Endothelial cell of umbilical vein (primary cell): ENCODE results near the gene DCLK1. TPM values are rescaled to one million over a fixed set of nuclear protein-coding genes. Genes with fewer than 3 reads are reported as not detected.

Experiments
- BruUV-seq: library from RNA; stranded (reverse); fragments of 400-500 nt; replicated peaks from 2 replicates; lab custom pipeline; 2021; lab: Mats Ljungman, UMichigan
- CTCF ChIA-PET: fragments of 300-600, 350-600 bp; sonication (Branson Sonifier 250); formaldehyde crosslinking; loops from one replicate; lab custom pipeline; 2021; ENCODE audit warnings: antibody characterized with exemption, inconsistent platforms; lab: Charles Lee
- POLR2A ChIA-PET: fragments of 300-600, 350-600 bp; sonication (Branson Sonifier 250); formaldehyde crosslinking; loops from one replicate; lab custom pipeline; 2021; ENCODE audit warnings: antibody characterized with exemption, inconsistent platforms; lab: Charles Lee
- DNase-seq: peaks from one replicate; pipeline ENCODE4 v3.0.0-alpha.2; 2011; ENCODE audit warnings: low read depth, low spot score
- FAIRE-seq: peaks from 2 replicates; lab custom pipeline; 2011; peaks lifted over from hg19 to GRCh38; lab: Jason Lieb, UNC
- H2AFZ ChIP-seq: 2 replicates; pipeline ENCODE4 v1.6.0; 2012; ENCODE audit warnings: low read depth, low read length, control low read depth, inconsistent platforms
- H3K27ac ChIP-seq: 2 replicates; pipeline ENCODE4 v1.5.1; 2011; ENCODE audit warnings: low read depth, mild to moderate bottlenecking, control low read depth, low read length, moderate library complexity; ENCODE audit not compliant: insufficient read depth
- H3K27me3 ChIP-seq, 2 experiments: 2 replicates each; pipeline versions ENCODE4 v1.6.0 to v1.6.1; 2011; ENCODE audit warnings: low read length in 2 of 2, mixed read lengths in 1 of 2; ENCODE audit not compliant: control insufficient read depth in 2 of 2, insufficient read depth in 2 of 2
- H3K36me3 ChIP-seq, 2 experiments: 2 replicates in 1 of 2; 3 replicates in 1 of 2; pipeline ENCODE4 v1.5.1; 2011; ENCODE audit warnings: low read length in 2 of 2, mild to moderate bottlenecking in 1 of 2, moderate library complexity in 1 of 2; ENCODE audit not compliant: control insufficient read depth in 2 of 2, insufficient read depth in 2 of 2; ENCODE audit errors: extremely low read depth in 1 of 2
- H3K4me1 ChIP-seq: 3 replicates; pipeline ENCODE4 v1.5.1; 2011; ENCODE audit warnings: mild to moderate bottlenecking, low read length; ENCODE audit not compliant: control insufficient read depth, insufficient read depth; ENCODE audit errors: extremely low read depth
- H3K4me2 ChIP-seq: 2 replicates; pipeline ENCODE4 v1.6.1; 2011; ENCODE audit warnings: low read length, control low read depth, mixed read lengths; ENCODE audit not compliant: insufficient read depth
- H3K4me3 ChIP-seq, 3 experiments: fragments of 200-600 bp in 1 of 3; sonication (generic), shearing (Covaris generic) in 1 of 3; replicated peaks in 1 of 3; 2 replicates each; pipeline ENCODE4 v1.5.1; 2011 to 2016; ENCODE audit warnings: control low read depth in 3 of 3, low read length in 3 of 3, mild to moderate bottlenecking in 2 of 3, inconsistent platforms in 1 of 3, low read depth in 1 of 3, moderate library complexity in 1 of 3; ENCODE audit not compliant: insufficient read depth in 1 of 3
- H3K79me2 ChIP-seq: 2 replicates; pipeline ENCODE4 v1.6.0; 2012; ENCODE audit warnings: low read length, inconsistent platforms; ENCODE audit not compliant: control insufficient read depth, insufficient read depth
- H3K9ac ChIP-seq: replicated peaks from 2 replicates; pipeline ENCODE3; 2011; ENCODE audit warnings: low read length, control low read depth; ENCODE audit not compliant: insufficient read depth; ENCODE audit errors: extremely low read depth
- H3K9me1 ChIP-seq: replicated peaks from 3 replicates; pipeline ENCODE4 v1.6.0; 2011; ENCODE audit warnings: mild to moderate bottlenecking, low read length; ENCODE audit not compliant: control insufficient read depth, insufficient read depth; ENCODE audit errors: extremely low read depth
- H3K9me3 ChIP-seq: replicated peaks from 2 replicates; pipeline ENCODE4 v1.5.1; 2012; ENCODE audit warnings: low read length, inconsistent platforms; ENCODE audit not compliant: control insufficient read depth, insufficient read depth
- H4K20me1 ChIP-seq: replicated peaks from 2 replicates; pipeline ENCODE3; 2011; ENCODE audit warnings: mild to moderate bottlenecking, low read length; ENCODE audit not compliant: control insufficient read depth, insufficient read depth; ENCODE audit errors: extremely low read depth
- EZH2 ChIP-seq: IDR thresholded peaks from 2 replicates; pipeline ENCODE4 v1.6.1; 2012; ENCODE audit warnings: borderline replicate concordance, low read depth, mild to moderate bottlenecking, moderate library complexity, low read length, inconsistent platforms; ENCODE audit not compliant: severe bottlenecking
- FOS ChIP-seq: IDR thresholded peaks from 2 replicates; pipeline ENCODE4 v1.6.1; 2011; ENCODE audit warnings: mild to moderate bottlenecking, low read length, moderate library complexity, borderline replicate concordance; ENCODE audit not compliant: insufficient read depth
- GATA2 ChIP-seq: IDR thresholded peaks from 2 replicates; pipeline ENCODE4 v1.7.0; 2011; ENCODE audit warnings: low read depth, mild to moderate bottlenecking, moderate library complexity, mixed read lengths, low read length; ENCODE audit not compliant: insufficient read length, insufficient read depth
- JUN ChIP-seq: IDR thresholded peaks from 2 replicates; pipeline ENCODE4 v1.6.1; 2011; ENCODE audit warnings: borderline replicate concordance, low read depth; ENCODE audit not compliant: insufficient read length, insufficient read depth
- MYC ChIP-seq: IDR thresholded peaks from one replicate; pipeline ENCODE4 v1.6.1; 2011; ENCODE audit warnings: mild to moderate bottlenecking, low read depth, low read length
- POLR2A ChIP-seq: IDR thresholded peaks from 2 replicates; pipeline ENCODE4 v1.6.1; 2012; ENCODE audit warnings: low read depth, mild to moderate bottlenecking, control low read depth, low read length
- POLR2AphosphoS5 ChIP-seq: IDR thresholded peaks from 2 replicates; pipeline ENCODE4 v1.6.1; 2012; ENCODE audit warnings: low read depth, mild to moderate bottlenecking, control low read depth, low read length, moderate library complexity; ENCODE audit not compliant: insufficient read depth
- dilution Hi-C: fragments of 300-500 bp; cut with MboI; formaldehyde crosslinking; loops from one replicate; pipeline ENCODE4 v1.15.0; 2019; ENCODE audit warnings: low sequenced_read_pairs; ENCODE audit not compliant: extremely low pct_ligation_motif_present
- intact Hi-C: fragments of 100-400 bp; cut with micrococcal nuclease; formaldehyde crosslinking; loops from one replicate; pipeline ENCODE4 v1.10.0; 2022
- polyA plus RNA-seq, 4 experiments: library from polyadenylated mRNA; depleted of rRNA in 3 of 4; stranded (reverse) in 3 of 4; unstranded in 1 of 4; fragments of >200 nt; gene quantifications; 2 replicates each; pipeline versions ENCODE4 v1.2.1 to v1.2.3, GENCODE V29; 2011 to 2012; ENCODE audit warnings: missing spikeins in 1 of 4
- total RNA-seq: library from RNA; stranded (reverse); gene quantifications from 2 replicates; pipeline ENCODE4 v1.2.3, GENCODE V29; 2021
- TF ChIP-seq, protein P1 (sequence below), 2 donors: IDR thresholded peaks; 1 replicate in 1 of 2; 2 replicates in 1 of 2; pipeline ENCODE4 v1.5.1; 2011; ENCODE audit warnings: low read length in 2 of 2, mild to moderate bottlenecking in 2 of 2, moderate library complexity in 2 of 2, control low read depth in 1 of 2, inconsistent platforms in 1 of 2, low read depth in 1 of 2; ENCODE audit not compliant: insufficient read depth in 1 of 2; ENCODE audit errors: extremely low read depth in 1 of 2
- TF ChIP-seq, protein P2 (sequence below): IDR thresholded peaks from 2 replicates; pipeline ENCODE4 v1.6.1; 2011; ENCODE audit not compliant: insufficient read depth, insufficient read length

Gene DCLK1
- total and polyA plus RNA-seq, 2 donors (not counting 3 experiments of a cell fraction or from before 2014, with no cell fraction given) = 0.28 to 3.9 TPM

DNA sequence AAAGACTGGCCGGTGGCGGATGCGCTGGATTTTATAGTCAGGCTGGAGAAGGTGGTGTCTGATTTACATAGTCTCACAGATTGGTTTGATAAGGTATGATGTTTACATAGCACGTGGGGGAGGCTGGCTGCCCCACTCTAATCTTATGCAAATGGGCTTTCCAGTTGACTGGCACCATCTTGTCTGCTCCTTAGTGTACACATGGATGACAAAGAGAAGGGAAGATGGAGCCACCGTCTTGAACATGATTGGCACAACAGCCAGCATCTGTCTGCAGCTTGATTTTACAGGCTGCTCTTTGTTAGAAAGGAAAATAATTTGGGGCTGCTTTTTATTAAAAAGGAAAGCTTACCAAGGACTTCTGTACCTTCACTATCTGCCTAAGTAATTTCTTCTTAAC is 389.5 kb downstream of the DCLK1 start:
- CTCF ChIA-PET = no interaction called here
- Histone ChIP-seq H3K36me3 (no peaks in the 10 kb centered on the region), H3K27me3 (no peaks in the 10 kb centered on the region), H3K9me3 (no peaks in the 10 kb centered on the region), H2AFZ (no peak overlapping the region), H4K20me1 (no peaks in the 10 kb centered on the region), H3K9me1 (no peaks in the 10 kb centered on the region), H3K27ac (no peak overlapping the region), H3K79me2 (no peaks in the 10 kb centered on the region), H3K4me1 (no peaks in the 10 kb centered on the region), H3K4me3 (no peak overlapping the region), H3K9ac (no peak overlapping the region), H3K4me2 (no peak overlapping the region)
- intact Hi-C loops = no loop called here
- BruUV-seq = no TSS peak
- no peak for DNase-seq
- no peak for TF ChIP-seq GATA2
- no peak for TF ChIP-seq POLR2A
- TF ChIP-seq, protein P1, sequence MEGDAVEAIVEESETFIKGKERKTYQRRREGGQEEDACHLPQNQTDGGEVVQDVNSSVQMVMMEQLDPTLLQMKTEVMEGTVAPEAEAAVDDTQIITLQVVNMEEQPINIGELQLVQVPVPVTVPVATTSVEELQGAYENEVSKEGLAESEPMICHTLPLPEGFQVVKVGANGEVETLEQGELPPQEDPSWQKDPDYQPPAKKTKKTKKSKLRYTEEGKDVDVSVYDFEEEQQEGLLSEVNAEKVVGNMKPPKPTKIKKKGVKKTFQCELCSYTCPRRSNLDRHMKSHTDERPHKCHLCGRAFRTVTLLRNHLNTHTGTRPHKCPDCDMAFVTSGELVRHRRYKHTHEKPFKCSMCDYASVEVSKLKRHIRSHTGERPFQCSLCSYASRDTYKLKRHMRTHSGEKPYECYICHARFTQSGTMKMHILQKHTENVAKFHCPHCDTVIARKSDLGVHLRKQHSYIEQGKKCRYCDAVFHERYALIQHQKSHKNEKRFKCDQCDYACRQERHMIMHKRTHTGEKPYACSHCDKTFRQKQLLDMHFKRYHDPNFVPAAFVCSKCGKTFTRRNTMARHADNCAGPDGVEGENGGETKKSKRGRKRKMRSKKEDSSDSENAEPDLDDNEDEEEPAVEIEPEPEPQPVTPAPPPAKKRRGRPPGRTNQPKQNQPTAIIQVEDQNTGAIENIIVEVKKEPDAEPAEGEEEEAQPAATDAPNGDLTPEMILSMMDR (IDR thresholded peaks at IDR 0.05; ENCODE audit: extremely low read depth in 1 of 2, insufficient read depth in 1 of 2, low read depth in 1 of 2, low read length in 2 of 2) = no peak
- no peak for TF ChIP-seq FOS
- TF ChIP-seq POLR2AphosphoS5 = no peak
- TF ChIP-seq, protein P2, sequence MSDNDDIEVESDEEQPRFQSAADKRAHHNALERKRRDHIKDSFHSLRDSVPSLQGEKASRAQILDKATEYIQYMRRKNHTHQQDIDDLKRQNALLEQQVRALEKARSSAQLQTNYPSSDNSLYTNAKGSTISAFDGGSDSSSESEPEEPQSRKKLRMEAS = no peak
- TF ChIP-seq EZH2 = no peak
- no peak for TF ChIP-seq MYC
- TF ChIP-seq JUN = no peak
- dilution Hi-C loops = no loop called here
- no peak for FAIRE-seq
- POLR2A ChIA-PET = no interaction called here
